ENCODE measurements around the gene SRPK2.

GRCh38 chr7:105096306-105096705, 292.4 kb downstream of the SRPK2 start:
- no peak for TF ChIP-seq CTCF (IDR thresholded peaks at IDR 0.05; ENCODE audit: poor library complexity, severe bottlenecking)
- TF ChIP-seq EP300 (conservative IDR thresholded peaks at IDR 0.05; ENCODE audit: poor library complexity, severe bottlenecking): no peak
- TF ChIP-seq TAF1 (IDR thresholded peaks at IDR 0.05; ENCODE audit: low read depth): no peak

All from neural cell (in vitro differentiated cells).